ENCODE data around the gene TEDDM1.

Gene TEDDM1

DNA sequence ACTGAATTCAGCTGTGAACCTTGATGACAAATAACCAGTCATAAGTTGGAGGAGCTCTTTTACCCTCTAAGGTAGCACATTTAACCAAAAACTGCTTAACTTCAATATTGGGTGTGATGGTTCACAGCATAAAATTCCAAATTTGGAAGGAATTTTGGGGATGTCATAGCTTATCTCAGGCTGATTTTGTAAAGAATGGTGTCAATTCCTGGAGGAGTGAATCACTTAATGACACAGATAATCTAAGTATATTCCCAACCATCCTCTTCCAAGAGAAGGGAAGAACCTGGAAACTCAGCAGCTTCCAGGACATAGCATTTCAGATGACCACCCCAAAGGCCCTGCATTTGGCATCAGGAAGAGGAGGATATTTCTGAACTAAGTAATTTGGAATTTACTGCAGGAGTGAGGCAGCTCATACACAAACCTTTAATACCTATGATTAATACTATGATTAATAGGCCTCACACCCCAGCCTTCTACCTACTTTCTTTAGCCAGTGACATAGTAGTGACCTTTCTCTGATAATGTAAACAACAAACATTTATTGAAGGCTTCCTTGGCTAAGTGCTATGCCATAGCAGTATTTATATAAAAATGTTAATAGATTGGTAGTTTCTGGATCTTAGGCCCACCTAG, 23.4 kb downstream of the TEDDM1 start:
- no peak for DNase-seq

DNA sequence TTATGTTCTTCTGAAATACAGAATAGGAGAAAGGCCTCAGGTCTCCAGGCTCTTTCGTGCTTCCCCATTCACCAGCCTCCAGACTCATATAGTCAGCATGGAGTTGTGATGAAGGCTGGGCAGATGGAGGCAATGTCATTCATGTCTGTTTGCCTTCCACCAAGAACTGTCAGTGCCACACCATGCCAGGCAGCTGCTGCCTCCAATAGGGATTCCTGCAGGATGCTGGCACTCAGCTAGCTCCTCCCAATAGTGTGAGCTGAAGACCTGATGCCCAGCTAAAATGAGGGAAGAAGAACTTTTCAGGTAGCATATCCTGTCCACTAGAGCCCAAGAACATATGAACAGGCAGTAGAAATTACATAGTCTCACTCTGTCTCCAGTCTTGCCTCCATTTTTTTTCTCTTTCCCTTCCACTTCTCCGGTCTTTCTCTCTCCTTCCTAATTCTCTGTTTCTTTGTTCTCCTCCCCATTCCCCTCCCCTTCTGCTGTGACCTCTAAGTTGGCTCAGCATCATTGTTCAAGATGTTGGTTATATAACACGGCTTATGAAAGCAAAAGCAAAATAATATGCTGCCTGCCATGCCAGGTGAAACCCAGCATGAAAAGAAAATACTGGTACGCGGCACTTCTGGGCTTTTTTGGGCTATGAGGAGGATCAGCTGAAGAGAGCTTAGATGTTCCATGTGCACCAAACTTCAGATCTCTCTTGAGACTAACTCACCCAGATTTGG, 26.2 kb downstream of the TEDDM1 start:
- no peak for DNase-seq

DNA sequence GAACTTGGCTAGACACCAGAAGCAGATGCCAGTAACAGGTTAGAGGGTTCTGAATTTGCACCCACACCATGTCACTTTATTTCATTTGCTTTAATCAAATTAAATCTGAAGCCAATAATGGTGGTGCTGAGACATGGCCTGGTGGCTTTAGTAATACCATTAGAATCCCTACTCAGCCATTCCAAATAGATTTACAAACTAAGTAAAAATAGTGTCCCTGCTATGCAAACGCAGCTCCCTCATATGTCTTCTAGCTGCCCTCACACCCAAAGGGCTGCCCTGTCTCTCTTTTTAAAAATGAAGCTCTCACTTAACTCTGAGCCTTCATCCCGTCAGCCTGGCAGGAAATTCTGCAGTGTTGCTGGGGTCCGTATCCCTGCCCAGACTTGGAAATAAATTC, 29.9 kb downstream of the TEDDM1 start:
- DNase-seq = no peak

- no peak for DNase-seq
These were observed 31.6 kb downstream of the TEDDM1 start for GRCh38 chr1:182368903-182369302.

- no peak for DNase-seq
These were observed 32.1 kb downstream of the TEDDM1 start for GRCh38 chr1:182368358-182368757.

GRCh38 chr1:182367926-182368325, 32.5 kb downstream of the TEDDM1 start:
- no peak for DNase-seq

- no peak for DNase-seq
These were observed 33.9 kb downstream of the TEDDM1 start for GRCh38 chr1:182366596-182366995.

DNA sequence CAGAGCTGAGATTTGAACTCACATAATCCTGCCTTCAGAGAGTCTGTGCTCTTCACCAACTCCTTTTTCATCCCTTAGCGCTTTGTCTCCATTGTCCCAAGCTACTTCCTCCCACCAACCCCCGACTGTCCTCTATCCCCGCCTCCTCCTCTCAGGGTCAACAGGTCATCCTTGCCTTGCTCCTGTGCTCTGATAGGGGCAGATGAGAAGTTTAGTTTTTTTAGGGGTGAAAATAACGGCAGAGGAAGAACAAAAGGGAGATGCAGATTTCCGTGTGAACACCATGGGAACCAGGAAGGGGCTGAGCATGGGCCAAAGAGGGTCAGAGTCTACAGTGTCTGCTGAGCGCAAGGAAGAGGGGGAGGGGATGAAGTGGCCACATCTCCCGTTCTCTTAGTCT, 40.8 kb downstream of the TEDDM1 start:
- no peak for DNase-seq

DNA sequence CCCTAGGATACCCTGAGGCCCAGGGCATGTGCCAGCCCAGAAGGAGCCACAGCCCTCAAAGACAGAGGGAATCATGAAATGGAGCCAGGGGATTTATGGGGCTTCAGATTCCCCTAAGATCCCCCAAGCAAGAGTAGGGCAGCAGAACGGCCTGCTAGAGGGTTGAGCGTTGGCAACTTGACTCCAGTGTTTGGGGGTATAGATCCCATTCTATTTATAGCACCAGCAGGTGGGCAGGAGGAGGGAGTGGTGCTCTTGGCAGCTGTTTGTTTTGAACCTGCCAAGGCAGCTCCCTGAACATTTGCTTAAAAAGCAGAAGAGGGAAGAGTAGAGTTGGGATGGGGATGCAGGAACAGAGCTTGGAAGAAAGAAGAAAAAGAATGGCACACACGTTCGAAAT, 42.6 kb downstream of the TEDDM1 start:
- DNase-seq = no peak

DNA sequence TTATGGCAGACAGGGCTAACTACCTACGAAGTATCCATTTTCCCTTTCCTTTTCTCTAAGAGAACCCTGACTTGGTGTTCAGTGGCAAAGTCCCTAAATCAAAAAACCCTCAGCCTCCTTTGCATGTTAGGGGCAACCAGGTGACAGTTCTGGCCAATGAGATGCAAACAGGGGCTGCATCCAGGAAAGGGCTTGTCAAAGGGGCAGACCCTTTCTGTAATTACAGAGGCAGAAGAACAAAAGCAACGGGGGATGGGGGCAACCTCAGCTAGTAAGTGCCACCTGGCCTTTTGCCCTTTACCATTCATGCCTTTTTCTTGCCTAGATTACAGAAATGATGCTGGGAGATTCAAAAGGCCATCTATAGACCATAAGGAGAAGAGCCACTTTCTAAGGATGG, 43.3 kb downstream of the TEDDM1 start:
- no peak for DNase-seq

DNA sequence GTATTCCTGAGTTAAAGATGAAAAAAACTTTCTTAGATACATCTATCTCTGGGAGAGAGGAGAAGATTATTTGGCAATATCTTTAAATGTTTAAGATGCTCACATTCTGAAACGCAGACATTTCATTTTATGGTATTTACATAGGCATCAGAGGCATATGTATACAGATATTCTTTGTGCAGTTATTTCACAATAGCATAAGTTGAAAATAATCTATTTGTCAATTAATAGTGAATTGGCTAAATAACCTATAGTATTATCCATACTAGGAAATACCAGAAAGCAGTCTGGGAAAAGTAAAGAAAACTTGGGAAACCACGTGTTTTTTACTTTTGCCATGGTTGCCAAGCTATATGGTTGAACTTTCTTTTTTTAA, 44.8 kb downstream of the TEDDM1 start:
- no peak for DNase-seq

- no peak for DNase-seq
These were observed 48.6 kb downstream of the TEDDM1 start for GRCh38 chr1:182351790-182352364.

- DNase-seq = no peak
These were observed 49.6 kb downstream of the TEDDM1 start for GRCh38 chr1:182350839-182351238.

DNA sequence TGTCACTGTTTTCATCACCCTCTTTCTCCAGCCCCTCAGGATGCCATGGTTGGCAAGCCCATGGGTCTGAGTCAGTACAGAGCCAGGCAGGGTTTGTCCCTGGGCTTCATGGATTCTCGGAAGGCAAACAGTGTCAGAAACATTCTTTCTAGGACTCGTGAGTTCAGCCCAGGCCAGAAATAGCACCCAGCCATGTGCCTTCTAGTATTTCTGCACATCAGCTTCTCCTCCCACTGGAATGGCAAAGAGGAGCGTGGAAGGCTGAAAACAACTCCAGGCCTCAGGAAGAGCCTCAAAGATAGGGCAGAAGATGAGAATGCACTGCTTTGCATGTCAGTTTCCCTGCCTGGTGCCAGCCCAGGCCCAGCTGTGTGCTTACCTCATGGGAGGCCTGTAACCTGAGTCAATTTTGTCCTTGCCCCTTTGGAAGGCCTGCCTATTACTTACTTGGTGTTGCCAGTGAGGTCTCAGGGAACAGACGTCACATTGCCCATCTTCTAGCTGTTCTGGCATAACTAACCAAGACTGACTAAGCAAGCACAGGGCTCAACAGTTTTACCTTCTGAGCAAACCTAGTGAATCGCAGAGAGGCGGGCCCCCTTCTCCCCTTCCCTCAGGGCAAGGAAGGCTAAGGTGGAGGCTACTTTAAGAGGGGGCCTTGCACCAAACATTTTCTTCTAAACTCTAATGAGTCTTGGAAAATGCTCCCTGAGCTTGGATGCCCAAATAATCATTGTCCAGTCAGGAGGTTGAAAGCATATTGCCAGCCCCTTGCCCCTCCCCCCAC, 51.3 kb downstream of the TEDDM1 start:
- no peak for DNase-seq
